Measurements from ENCODE around the gene TCF4. TPM values are rescaled to one million over a fixed set of nuclear protein-coding genes. Genes with fewer than 3 reads are reported as not detected.

The TCF4 gene
- total and polyA plus RNA-seq, 7 experiments from 2014 or later, result 0.94 to 21.8 (median 2.6) TPM

DNA sequence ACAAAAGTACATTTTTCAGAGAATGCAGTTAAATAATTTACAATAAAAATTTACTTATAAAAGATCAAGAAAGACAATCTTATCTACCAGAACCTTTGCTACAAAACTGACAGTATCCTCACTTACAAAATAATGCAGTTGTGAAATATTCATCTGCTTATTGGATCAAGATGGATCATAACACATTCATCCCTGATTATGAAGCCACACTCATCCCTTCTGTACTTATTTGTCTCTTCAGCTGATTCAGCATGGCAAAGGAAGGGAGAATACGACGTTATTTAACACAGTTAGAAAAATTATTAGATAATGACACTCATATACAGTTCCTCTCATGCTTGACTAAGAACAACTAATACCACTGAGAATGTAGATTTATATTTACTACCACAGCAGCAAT, 46.4 kb downstream of the TCF4 start:
- H3K4me3 Mint-ChIP-seq, result no peak overlapping the region
- DNase-seq (no peak), ATAC-seq (no peak)
- no peaks in the 10 kb centered on the region for H3K4me1 Mint-ChIP-seq
- no peaks in the 10 kb centered on the region for H3K36me3 Mint-ChIP-seq
- H3K9me3 Mint-ChIP-seq, result no peaks in the 10 kb centered on the region
- ChIA-PET POLR2A (no interaction called here), CTCF (no interaction called here)
- Histone ChIP-seq H3K4me1 (ENCODE audit: control insufficient read depth in 2 of 2, insufficient read depth in 2 of 2, low read length in 2 of 2) (no peaks in the 10 kb centered on the region), H3K27me3 (ENCODE audit: control insufficient read depth in 2 of 2, insufficient read depth in 2 of 2, low read length in 2 of 2) (no peaks in the 10 kb centered on the region), H3K27ac (ENCODE audit: low read depth, low read length) (no peak overlapping the region), H3K36me3 (ENCODE audit: control insufficient read depth in 2 of 3, insufficient read depth in 3 of 3, low read length in 3 of 3) (no peaks in the 10 kb centered on the region), H3K9me3 (ENCODE audit: control insufficient read depth in 2 of 3, low read length in 3 of 3) (no peaks in the 10 kb centered on the region), H3K4me3 (ENCODE audit: low read length) (no peak overlapping the region)
- H3K27me3 Mint-ChIP-seq, result peaks cover 0 to 5% (median 0%) of the 10 kb centered on the region in 5 donors
- H3K27ac Mint-ChIP-seq, result no peak overlapping the region
- intact Hi-C loops (cut with micrococcal nuclease), result no loop called here

DNA sequence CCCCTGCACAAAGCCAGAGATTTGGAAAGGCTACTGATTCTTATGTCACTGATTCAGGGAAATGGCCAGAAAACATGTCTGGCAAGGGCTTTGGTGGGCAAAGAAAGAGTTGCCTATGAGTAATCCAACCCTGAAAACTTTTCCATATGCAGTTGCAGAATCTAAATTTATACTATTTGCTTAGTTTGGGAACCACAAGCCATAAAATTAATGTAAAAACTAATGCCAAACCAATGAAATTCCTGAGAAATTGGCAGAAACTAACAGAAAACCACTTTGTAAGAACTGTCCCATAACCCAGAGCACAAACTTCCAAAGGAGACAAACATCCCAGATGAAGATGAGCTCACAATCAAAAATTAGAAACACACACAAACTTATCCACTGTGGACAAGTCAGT, 48.8 kb downstream of the TCF4 start:
- Histone ChIP-seq H3K9me3 (ENCODE audit: control insufficient read depth in 2 of 3, low read length in 3 of 3) (no peaks in the 10 kb centered on the region), H3K27ac (ENCODE audit: low read depth, low read length) (no peak overlapping the region), H3K36me3 (ENCODE audit: control insufficient read depth in 2 of 3, insufficient read depth in 3 of 3, low read length in 3 of 3) (no peaks in the 10 kb centered on the region), H3K4me3 (ENCODE audit: low read length) (no peak overlapping the region), H3K27me3 (ENCODE audit: control insufficient read depth in 2 of 2, insufficient read depth in 2 of 2, low read length in 2 of 2) (no peaks in the 10 kb centered on the region), H3K4me1 (ENCODE audit: control insufficient read depth in 2 of 2, insufficient read depth in 2 of 2, low read length in 2 of 2) (no peaks in the 10 kb centered on the region)
- Mint-ChIP-seq H3K9me3 (no peaks in the 10 kb centered on the region), H3K27me3 (peaks cover 0 to 5% (median 0%) of the 10 kb centered on the region in 5 donors), H3K4me3 (no peak overlapping the region), H3K27ac (no peak overlapping the region), H3K36me3 (no peaks in the 10 kb centered on the region), H3K4me1 (peaks cover 0 to 7% (median 0%) of the 10 kb centered on the region in 7 donors)
- intact Hi-C loops (cut with micrococcal nuclease), result no loop called here
- ATAC-seq (no peak), DNase-seq (no peak)
- ChIA-PET POLR2A (no interaction called here), CTCF (no interaction called here)

DNA sequence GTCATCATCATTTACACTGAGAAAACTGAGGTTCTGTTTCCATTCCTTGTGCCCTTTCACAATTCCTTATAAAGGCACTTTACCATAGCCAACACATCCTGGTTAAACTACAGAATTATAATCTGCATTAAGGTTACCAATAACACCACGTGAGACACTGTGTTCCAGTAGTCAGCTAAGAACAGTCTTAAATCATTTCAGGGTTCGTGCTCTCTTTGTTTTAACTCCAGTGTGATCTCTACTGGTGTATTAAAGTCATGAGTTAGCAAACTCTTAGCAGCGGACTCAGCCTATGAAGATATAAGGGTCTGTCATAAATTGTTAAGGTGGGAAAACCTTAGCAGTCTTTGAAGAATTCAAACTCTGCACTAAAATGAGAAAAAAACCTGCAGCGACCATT, 53.0 kb downstream of the TCF4 start:
- H3K36me3 Mint-ChIP-seq, result no peaks in the 10 kb centered on the region
- H3K4me1 Mint-ChIP-seq, result peaks cover 0 to 13% (median 0%) of the 10 kb centered on the region in 7 donors
- Histone ChIP-seq H3K36me3 (ENCODE audit: control insufficient read depth in 2 of 3, insufficient read depth in 3 of 3, low read length in 3 of 3) (no peaks in the 10 kb centered on the region), H3K4me3 (ENCODE audit: low read length) (no peak overlapping the region), H3K27ac (ENCODE audit: low read depth, low read length) (no peak overlapping the region), H3K9me3 (ENCODE audit: control insufficient read depth in 2 of 3, low read length in 3 of 3) (no peaks in the 10 kb centered on the region), H3K4me1 (ENCODE audit: control insufficient read depth in 2 of 2, insufficient read depth in 2 of 2, low read length in 2 of 2) (no peaks in the 10 kb centered on the region), H3K27me3 (ENCODE audit: control insufficient read depth in 2 of 2, insufficient read depth in 2 of 2, low read length in 2 of 2) (no peaks in the 10 kb centered on the region)
- CTCF ChIA-PET, result no interaction called here
- H3K27me3 Mint-ChIP-seq, result peaks cover 0 to 5% (median 0%) of the 10 kb centered on the region in 5 donors
- intact Hi-C loops (cut with micrococcal nuclease), result no loop called here
- no peak overlapping the region for H3K4me3 Mint-ChIP-seq
- no peak for ATAC-seq
- POLR2A ChIA-PET, result no interaction called here
- H3K27ac Mint-ChIP-seq, result peak overlapping the region in 2 of 9 donors; percentile 5 to 13
- DNase-seq, result no peak
- H3K9me3 Mint-ChIP-seq, result peaks cover 0 to 3% (median 0%) of the 10 kb centered on the region in 11 donors

DNA sequence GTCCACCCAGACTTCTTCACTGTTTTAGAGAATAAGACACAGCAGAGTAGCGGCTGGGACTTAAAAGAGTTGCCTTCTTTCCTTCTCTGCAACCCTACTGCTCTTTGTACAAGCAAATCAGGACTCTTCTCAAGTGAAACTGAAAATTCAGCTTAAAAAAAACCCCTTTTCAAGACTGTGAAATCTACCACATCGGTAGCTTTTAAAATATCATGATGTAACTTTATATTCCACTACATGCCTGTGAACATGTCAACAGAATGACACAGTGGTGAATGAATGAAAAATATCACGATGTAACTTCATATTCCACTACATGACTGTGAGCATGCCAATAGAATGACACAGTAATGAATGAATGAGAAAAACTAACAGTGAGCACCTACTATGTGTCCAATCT, 53.4 kb downstream of the TCF4 start:
- peaks cover 0 to 3% (median 0%) of the 10 kb centered on the region in 11 donors for H3K9me3 Mint-ChIP-seq
- no peaks in the 10 kb centered on the region for H3K27me3 ChIP-seq (ENCODE audit: control insufficient read depth in 2 of 2, insufficient read depth in 2 of 2, low read length in 2 of 2)
- no peaks in the 10 kb centered on the region for H3K4me1 ChIP-seq (ENCODE audit: control insufficient read depth in 2 of 2, insufficient read depth in 2 of 2, low read length in 2 of 2)
- POLR2A ChIA-PET, result no interaction called here
- no peak overlapping the region for H3K27ac ChIP-seq (ENCODE audit: low read depth, low read length)
- CTCF ChIA-PET, result no interaction called here
- DNase-seq, result peak in 3 of 9 donors; percentile 2 to 14 (median 6)
- no peak for ATAC-seq
- H3K36me3 ChIP-seq (ENCODE audit: control insufficient read depth in 2 of 3, insufficient read depth in 3 of 3, low read length in 3 of 3), result no peaks in the 10 kb centered on the region
- H3K36me3 Mint-ChIP-seq, result no peaks in the 10 kb centered on the region
- H3K4me3 ChIP-seq (ENCODE audit: low read length), result no peak overlapping the region
- peaks cover 0 to 13% (median 0%) of the 10 kb centered on the region in 7 donors for H3K4me1 Mint-ChIP-seq
- peak overlapping the region in 1 of 10 donors; percentile 14 for H3K4me3 Mint-ChIP-seq
- intact Hi-C loops (cut with micrococcal nuclease), result no loop called here
- H3K27ac Mint-ChIP-seq, result peak overlapping the region in 2 of 9 donors; percentile 5 to 13
- H3K9me3 ChIP-seq (ENCODE audit: control insufficient read depth in 2 of 3, low read length in 3 of 3), result no peaks in the 10 kb centered on the region
- peaks cover 0 to 4% (median 0%) of the 10 kb centered on the region in 5 donors for H3K27me3 Mint-ChIP-seq

DNA sequence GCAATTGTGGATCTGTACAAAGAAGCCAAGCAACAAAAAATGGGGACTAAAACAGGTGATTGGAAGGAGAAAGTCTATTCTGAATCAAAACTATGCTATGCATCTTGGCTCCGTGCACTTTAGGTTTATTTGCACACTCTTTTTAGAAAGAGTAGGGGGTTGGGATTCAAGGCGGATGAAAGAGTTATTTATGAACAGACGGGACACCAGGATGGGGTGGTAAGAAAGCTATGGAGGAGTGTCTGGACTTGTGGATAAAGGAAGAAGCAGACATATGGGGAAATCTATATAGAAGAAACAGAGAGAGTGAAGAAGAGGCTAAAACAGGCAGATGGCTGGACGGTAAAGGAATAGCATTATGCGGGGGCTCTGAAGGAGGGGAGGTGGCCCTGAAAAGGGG, 57.8 kb downstream of the TCF4 start:
- no peaks in the 10 kb centered on the region for H3K4me1 ChIP-seq (ENCODE audit: control insufficient read depth in 2 of 2, insufficient read depth in 2 of 2, low read length in 2 of 2)
- H3K27ac ChIP-seq (ENCODE audit: low read depth, low read length), result no peak overlapping the region
- POLR2A ChIA-PET, result no interaction called here
- no peak overlapping the region for H3K4me3 ChIP-seq (ENCODE audit: low read length)
- intact Hi-C loops (cut with micrococcal nuclease), result no loop called here
- no peaks in the 10 kb centered on the region for H3K36me3 ChIP-seq (ENCODE audit: control insufficient read depth in 2 of 3, insufficient read depth in 3 of 3, low read length in 3 of 3)
- CTCF ChIA-PET, result no interaction called here
- no peak for DNase-seq
- H3K27me3 ChIP-seq (ENCODE audit: control insufficient read depth in 2 of 2, insufficient read depth in 2 of 2, low read length in 2 of 2), result no peaks in the 10 kb centered on the region
- H3K9me3 Mint-ChIP-seq, result peaks cover 0 to 3% (median 0%) of the 10 kb centered on the region in 11 donors
- H3K4me3 Mint-ChIP-seq, result no peak overlapping the region
- no peaks in the 10 kb centered on the region for H3K36me3 Mint-ChIP-seq
- peaks cover 0 to 13% (median 0%) of the 10 kb centered on the region in 7 donors for H3K4me1 Mint-ChIP-seq
- H3K9me3 ChIP-seq (ENCODE audit: control insufficient read depth in 2 of 3, low read length in 3 of 3), result no peaks in the 10 kb centered on the region
- ATAC-seq, result no peak
- H3K27ac Mint-ChIP-seq, result peak overlapping the region in 1 of 9 donors; percentile 60
- peaks cover 0 to 4% (median 0%) of the 10 kb centered on the region in 5 donors for H3K27me3 Mint-ChIP-seq

DNA sequence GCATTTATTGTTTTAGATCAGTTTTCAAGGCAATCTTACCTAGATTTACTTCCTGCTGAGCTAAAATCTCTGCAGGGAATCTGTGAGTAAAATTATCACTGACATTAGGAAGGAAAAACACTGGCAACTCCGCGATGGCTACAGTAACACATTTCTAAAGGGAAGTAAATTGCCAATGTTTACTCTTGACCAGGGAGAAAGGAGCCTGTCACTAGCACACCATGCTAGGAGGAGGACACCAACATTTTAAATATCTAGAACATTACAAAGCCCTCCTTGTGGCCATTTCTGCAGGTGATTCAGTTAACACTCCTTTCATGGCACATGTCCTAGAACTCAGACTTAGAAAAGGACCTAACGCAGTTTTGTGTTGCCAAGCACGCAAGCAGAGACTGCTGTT, 58.4 kb downstream of the TCF4 start:
- DNase-seq, result no peak
- no peak overlapping the region for H3K27ac Mint-ChIP-seq
- H3K27me3 ChIP-seq (ENCODE audit: control insufficient read depth in 2 of 2, insufficient read depth in 2 of 2, low read length in 2 of 2), result no peaks in the 10 kb centered on the region
- H3K4me1 ChIP-seq (ENCODE audit: control insufficient read depth in 2 of 2, insufficient read depth in 2 of 2, low read length in 2 of 2), result no peaks in the 10 kb centered on the region
- H3K36me3 ChIP-seq (ENCODE audit: control insufficient read depth in 2 of 3, insufficient read depth in 3 of 3, low read length in 3 of 3), result no peaks in the 10 kb centered on the region
- ChIA-PET POLR2A (no interaction called here), CTCF (no interaction called here)
- ATAC-seq, result no peak
- peaks cover 0 to 3% (median 0%) of the 10 kb centered on the region in 11 donors for H3K9me3 Mint-ChIP-seq
- H3K36me3 Mint-ChIP-seq, result no peaks in the 10 kb centered on the region
- H3K4me3 ChIP-seq (ENCODE audit: low read length), result no peak overlapping the region
- no peak overlapping the region for H3K27ac ChIP-seq (ENCODE audit: low read depth, low read length)
- peaks cover 0 to 4% (median 0%) of the 10 kb centered on the region in 5 donors for H3K27me3 Mint-ChIP-seq
- intact Hi-C loops (cut with micrococcal nuclease), result no loop called here
- H3K4me1 Mint-ChIP-seq, result peaks cover 0 to 10% (median 0%) of the 10 kb centered on the region in 7 donors
- H3K9me3 ChIP-seq (ENCODE audit: control insufficient read depth in 2 of 3, low read length in 3 of 3), result no peaks in the 10 kb centered on the region
- no peak overlapping the region for H3K4me3 Mint-ChIP-seq

DNA sequence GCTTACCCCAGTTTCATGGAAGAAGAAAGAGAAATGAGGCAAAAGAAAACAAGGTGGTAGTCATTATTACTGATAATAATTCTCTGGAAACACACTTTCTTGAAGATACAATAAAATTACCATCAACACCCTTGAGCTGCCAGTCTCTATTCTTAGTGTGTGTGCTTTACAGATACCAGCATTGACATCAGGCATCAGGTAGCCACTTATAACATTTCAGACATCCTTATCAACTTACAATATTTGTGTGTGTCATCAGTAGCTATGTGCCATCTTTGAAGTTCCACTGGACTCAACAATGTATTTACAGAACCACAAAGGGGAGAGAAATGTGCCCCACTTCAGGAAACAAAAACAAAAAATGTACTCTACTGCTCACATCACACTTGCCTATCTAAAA, 62.1 kb downstream of the TCF4 start:
- no peak for DNase-seq
- Histone ChIP-seq H3K27ac (ENCODE audit: low read depth, low read length) (no peak overlapping the region), H3K36me3 (ENCODE audit: control insufficient read depth in 2 of 3, insufficient read depth in 3 of 3, low read length in 3 of 3) (no peaks in the 10 kb centered on the region), H3K4me3 (ENCODE audit: low read length) (no peak overlapping the region), H3K27me3 (ENCODE audit: control insufficient read depth in 2 of 2, insufficient read depth in 2 of 2, low read length in 2 of 2) (no peaks in the 10 kb centered on the region), H3K4me1 (ENCODE audit: control insufficient read depth in 2 of 2, insufficient read depth in 2 of 2, low read length in 2 of 2) (no peaks in the 10 kb centered on the region), H3K9me3 (ENCODE audit: control insufficient read depth in 2 of 3, low read length in 3 of 3) (no peaks in the 10 kb centered on the region)
- Mint-ChIP-seq H3K9me3 (no peaks in the 10 kb centered on the region), H3K4me3 (no peak overlapping the region), H3K27ac (no peak overlapping the region), H3K27me3 (peaks cover 0 to 4% (median 0%) of the 10 kb centered on the region in 5 donors), H3K36me3 (no peaks in the 10 kb centered on the region), H3K4me1 (no peaks in the 10 kb centered on the region)
- POLR2A ChIA-PET, result no interaction called here
- intact Hi-C loops (cut with micrococcal nuclease), result no loop called here
- CTCF ChIA-PET, result no interaction called here
- no peak for ATAC-seq

All from naive thymus-derived CD4-positive, alpha-beta T cell (primary cell).